ENCODE results near the gene RNASE11.
"Not testable (repeated sequence)": the region's sequence is repeated elsewhere in the genome, so short reads cannot be mapped to it uniquely, and the experiment has no call there.

RNASE11 gene
- 0 to 0.07 reads per million in 2 donors for total RNA-seq

- DNase-seq: no peak
These were observed at the start of gene RNASE11 for GRCh38 chr14:20587489-20588154. Gene RNASE11 (minus strand): TSS chr14:20588001.

- DNase-seq: peak; percentile 48
These were observed 45.3 kb upstream of the RNASE11 start for GRCh38 chr14:20632831-20633691.

- DNase-seq: no peak
These were observed 44.6 kb upstream of the RNASE11 start for GRCh38 chr14:20632448-20632830.

DNA sequence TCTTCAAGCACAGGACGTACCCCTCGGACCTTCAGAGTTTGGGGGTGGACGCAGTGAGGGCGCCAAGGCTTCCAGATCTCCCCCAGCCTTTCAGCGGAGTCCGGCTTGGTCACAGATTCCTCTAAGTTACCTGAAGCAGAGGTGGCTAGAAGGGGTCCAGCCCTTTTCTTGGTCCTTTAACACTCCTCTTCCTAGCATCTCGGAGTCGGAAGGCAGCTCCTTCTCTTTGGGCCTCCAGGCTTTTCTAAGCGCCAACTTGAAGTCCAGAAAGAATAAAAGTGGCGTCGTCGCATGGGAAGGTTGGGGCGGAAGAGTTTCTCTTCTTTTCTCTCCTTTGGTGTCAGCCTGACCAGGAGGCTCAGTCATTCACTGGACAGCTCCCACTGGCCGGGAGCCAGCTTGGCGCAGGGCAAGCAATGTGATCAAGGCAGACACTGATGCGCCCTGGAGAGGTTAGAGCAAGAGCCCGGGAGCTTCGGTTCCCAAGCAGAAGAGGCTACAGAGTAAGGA is 44.1 kb upstream of the RNASE11 start:
- peak; percentile 10 for DNase-seq

DNA sequence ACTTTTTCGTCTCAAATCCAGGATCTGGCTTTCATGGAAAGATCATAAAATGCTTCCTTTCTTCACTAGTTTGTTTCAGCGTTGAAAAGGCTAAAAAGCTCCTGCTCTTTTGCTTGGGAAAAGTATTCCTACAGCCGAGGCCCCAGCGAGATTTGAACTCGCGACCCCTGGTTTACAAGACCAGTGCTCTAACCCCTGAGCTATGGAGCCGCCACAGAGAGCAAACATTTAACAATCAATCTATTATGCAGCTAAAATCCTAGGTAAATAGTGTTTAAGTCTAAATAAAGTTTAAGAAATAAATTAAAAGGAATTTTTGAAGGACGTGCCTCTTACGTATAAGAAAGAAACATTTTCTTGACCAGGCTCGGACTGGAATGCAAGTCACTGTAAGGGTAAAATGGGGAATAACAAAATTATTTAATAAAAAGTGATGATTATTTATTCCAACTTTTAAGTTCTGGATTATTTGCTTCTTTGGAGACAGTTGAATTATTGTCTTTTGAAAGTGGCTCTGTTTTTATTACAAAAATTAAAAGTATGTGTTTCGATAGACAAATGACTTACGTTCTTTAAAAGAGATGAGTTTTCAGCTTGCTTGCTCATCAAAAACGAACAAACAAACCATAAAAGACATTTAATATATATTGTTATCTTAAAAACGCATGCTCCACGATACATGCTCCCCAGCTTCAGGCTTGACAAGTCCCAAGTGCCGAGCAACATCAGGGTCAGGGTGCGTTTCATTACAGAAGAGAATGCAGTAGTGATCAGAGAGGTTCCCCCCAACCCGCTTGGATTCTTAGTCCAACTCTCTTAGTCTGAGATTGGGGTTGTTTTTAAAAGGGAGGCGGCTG is 43.5 kb upstream of the RNASE11 start:
- DNase-seq: peak; percentile 52

DNA sequence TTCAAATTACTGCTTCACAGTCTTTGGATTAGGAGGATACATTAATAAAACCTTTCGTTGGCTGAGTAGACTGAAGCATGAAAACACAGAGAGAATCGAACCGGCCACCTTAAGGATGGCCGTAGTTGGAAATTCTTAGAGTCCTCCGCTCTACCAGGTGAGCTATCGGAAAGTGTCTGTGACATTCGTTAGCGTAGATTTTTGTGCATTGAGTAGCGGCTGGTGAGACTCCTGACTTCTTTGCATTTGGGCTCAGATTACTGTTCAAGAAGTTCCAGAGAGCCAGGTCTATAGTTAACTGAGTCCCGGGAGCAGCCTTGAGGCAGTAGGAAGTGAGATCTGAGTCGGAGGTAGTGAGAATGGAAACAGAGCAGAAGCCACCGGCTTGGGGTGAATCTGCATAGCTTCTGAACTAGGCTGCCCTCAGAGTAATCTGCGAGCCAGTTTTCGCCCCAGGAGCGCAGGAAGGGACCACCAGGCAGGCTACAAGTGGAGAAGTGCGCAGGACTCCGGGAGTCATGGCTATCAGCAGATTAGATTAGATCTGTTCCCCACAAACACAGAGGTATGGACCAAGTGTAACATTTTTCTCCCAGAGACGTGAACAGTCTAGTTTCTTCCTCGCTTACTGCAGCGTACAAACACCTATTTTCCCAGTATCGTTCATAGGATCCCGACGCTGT is 42.7 kb upstream of the RNASE11 start:
- DNase-seq: peak; percentile 15

DNA sequence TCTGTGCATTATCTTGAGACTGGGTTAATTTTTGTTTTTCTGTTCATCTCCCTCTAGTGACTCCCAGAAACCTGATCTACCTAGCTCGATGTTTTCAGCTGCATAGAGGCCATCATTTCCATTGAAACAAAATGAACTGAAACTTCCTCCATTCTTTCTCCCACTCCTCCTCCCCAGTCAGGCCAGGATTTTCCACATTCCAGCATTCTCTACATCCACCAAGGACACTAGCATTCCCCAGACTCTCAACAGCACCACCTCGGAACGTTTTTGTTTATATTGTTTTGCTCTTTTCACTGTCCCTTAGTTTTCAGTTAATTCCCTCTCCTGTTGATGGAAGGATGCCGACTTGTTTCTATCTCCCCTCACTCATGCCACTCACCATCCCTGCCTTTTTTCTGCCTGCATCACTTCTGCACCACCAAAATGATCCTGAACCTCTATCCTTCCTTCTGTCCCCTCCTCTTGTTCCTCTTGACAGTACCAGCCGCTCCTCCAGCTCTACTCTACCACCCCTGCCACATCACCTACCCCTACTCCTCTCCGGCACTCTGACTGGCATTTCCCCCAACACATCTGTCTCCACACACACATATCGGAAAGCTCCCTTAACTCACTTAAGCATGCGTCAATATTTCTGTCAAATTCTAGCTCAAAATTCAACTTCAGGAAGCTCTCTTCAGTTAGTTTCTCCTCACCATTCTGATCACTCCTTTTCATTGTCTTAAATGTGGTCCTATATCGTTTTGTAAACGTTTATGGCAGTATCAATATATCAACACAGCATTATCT is 40.5 kb upstream of the RNASE11 start:
- no peak for DNase-seq

GRCh38 chr14:20627346-20628027 is 39.7 kb upstream of the RNASE11 start:
- DNase-seq: no peak

- no peak for DNase-seq
These were observed 38.5 kb upstream of the RNASE11 start for GRCh38 chr14:20626274-20626673.

DNA sequence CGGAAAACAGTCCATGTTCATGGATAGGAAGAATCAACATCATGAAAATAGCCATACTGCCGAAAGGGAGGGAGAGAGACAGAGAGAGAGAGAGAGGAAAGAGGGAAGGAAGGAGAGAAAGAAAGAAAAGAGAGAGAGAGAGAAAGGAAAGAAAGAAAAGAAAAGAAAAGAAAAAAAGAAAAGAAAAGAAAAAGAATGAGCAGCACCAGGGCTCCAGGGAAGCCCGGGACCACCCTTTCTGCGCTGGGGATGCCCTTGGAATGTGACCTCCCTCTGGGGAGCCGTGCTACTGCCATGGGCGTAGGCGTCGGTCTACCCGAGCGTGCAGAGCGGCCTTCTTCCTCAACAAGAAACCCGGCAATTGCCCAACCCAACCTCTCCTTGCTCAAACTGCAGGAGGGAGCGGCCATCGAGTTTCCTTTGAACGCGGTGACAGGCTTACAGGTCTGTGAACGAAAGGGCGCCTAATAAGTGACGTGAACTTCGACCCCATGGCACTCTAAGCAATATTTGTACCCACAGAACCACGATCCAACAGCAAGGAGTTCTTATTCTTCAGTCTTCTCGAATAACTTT is 36.8 kb upstream of the RNASE11 start:
- DNase-seq: peak; percentile 44

GRCh38 chr14:20623798-20624197 is 36.0 kb upstream of the RNASE11 start:
- no peak for DNase-seq

- no peak for DNase-seq
These were observed 35.1 kb upstream of the RNASE11 start for GRCh38 chr14:20622816-20623291.

GRCh38 chr14:20620798-20621478 is 33.1 kb upstream of the RNASE11 start:
- DNase-seq: no peak

DNA sequence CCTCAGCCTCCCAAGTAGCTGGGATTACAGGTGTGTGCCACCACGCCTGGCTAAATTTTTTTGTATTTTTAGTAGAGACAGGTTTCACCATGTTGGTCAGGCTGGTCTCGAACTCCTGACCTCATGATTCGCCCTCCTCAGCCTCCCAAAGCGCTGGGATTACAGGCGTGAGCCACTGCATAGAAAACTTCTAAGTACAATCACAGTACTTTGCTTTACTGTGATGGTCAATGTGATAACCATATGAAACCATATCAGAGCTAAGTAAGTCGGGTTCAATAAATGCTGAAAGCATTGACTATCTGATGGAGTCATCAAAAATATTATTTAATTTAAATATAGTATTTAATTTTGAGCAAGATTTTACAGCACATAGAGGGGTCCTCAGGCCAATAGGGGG is 31.9 kb upstream of the RNASE11 start:
- not testable (repeated sequence) for DNase-seq

DNA sequence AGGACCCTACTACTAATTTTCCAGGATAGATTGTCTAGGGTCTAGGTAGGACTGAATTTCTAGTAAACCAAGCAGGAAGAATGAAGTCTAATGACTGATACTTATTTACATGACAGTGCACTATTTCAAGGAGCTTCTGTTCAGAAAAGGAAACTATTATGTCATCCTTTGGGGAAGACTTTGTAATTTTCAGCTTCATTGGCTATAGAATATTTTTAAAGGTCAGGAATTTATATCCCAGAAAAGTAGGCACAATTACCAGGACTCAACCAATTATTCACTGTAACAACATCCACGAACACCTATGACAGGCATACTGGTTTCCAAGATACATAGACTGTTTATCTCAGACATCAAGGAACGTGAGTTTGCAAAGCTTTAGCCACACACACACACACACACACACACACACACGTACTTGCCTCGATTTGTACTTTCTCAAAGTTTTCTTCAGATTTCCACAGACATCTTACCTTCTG is 30.5 kb upstream of the RNASE11 start:
- DNase-seq: no peak

DNA sequence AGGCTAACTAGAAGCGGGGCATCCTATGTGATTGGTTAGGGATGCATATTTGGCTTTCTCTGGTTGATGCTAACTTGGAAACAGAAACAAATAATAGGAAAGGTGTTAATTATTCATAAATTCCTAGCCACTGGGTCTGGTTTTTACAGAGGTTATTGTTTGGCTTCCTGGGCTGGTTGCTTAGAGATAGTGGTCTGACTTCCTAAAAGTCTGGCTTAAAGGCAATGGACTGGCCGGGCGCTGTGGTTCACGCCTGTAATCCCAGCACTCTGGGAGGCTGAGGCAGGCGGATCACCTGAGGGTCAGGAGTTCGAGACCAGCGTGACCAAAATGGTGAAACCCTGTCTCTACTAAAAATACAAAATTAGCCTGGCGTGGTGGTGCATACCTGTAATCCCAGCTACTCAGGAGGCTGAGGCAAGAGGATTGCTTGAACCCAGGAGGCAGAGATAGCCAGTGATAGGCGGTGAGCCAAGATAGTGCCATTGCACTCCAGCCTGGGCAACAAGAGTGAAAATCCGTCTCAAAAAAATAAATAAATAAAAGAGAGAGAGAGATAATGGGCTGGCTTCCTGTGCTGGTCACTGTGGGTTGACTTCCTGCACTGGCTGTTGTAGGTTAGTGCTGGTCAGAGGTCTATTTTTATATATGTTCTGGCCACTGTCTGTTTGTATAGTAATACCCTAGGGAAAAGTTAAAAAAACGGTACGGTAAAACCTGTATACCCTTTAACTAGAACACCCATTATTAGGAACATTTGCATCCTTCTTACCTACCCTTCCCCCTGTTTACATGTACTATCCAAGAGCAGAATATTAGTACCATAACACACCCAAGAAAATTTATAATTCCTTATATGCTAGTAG is 29.6 kb upstream of the RNASE11 start:
- no peak for DNase-seq

- no peak for DNase-seq
These were observed 28.2 kb upstream of the RNASE11 start for GRCh38 chr14:20615996-20616395.

- no peak for DNase-seq
These were observed 26.4 kb upstream of the RNASE11 start for GRCh38 chr14:20614038-20614840.
